ENCODE data around the gene PARD3B.

The PARD3B gene

GRCh38 chr2:205646680-205647079 lies 1101.4 kb downstream of the PARD3B start:
- no peak for DNase-seq

- DNase-seq: no peak
Observed at GRCh38 chr2:205650450-205650849, 1105.2 kb downstream of the PARD3B start.

- no peak for DNase-seq
Observed at GRCh38 chr2:205650931-205651330, 1105.7 kb downstream of the PARD3B start.

GRCh38 chr2:205651719-205652118 lies 1106.4 kb downstream of the PARD3B start:
- no peak for DNase-seq

- DNase-seq: no peak
Observed at GRCh38 chr2:205654878-205655605, 1109.8 kb downstream of the PARD3B start.

GRCh38 chr2:205655779-205656456 lies 1110.6 kb downstream of the PARD3B start:
- DNase-seq: no peak

- no peak for DNase-seq
Observed at GRCh38 chr2:205656461-205656860, 1111.2 kb downstream of the PARD3B start.

GRCh38 chr2:205656941-205657340 lies 1111.7 kb downstream of the PARD3B start:
- DNase-seq: no peak

GRCh38 chr2:205657579-205657978 lies 1112.3 kb downstream of the PARD3B start:
- no peak for DNase-seq

- DNase-seq: no peak
Observed at GRCh38 chr2:205658068-205658467, 1112.8 kb downstream of the PARD3B start.

- DNase-seq: no peak
Observed at GRCh38 chr2:205658572-205658971, 1113.3 kb downstream of the PARD3B start.

GRCh38 chr2:205659922-205660321 lies 1114.6 kb downstream of the PARD3B start:
- no peak for DNase-seq

GRCh38 chr2:205660521-205661124 lies 1115.3 kb downstream of the PARD3B start:
- no peak for DNase-seq

GRCh38 chr2:205661281-205661680 lies 1116.0 kb downstream of the PARD3B start:
- no peak for DNase-seq

- DNase-seq: no peak
Observed at GRCh38 chr2:205662206-205662965, 1117.1 kb downstream of the PARD3B start.

- no peak for DNase-seq
Observed at GRCh38 chr2:205665791-205666190, 1120.5 kb downstream of the PARD3B start.

All from NCI-H2107 (cell line).